PC-3 (cell line): ENCODE measurements around the gene IRAK4. TPM values are rescaled to one million over a fixed set of nuclear protein-coding genes. Genes with fewer than 3 reads are reported as not detected.

Source experiments
- ATAC-seq: fragments of 200-7000 bp; cut with Tn5 transposase; 2 replicates; pipeline ENCODE4 v1.9.1; 2020; ENCODE audit warnings: mild to moderate bottlenecking, moderate library complexity
- BruUV-seq: library from RNA; stranded (reverse); fragments of 400-500 nt; replicated peaks from 2 replicates; lab custom pipeline; 2021; lab: Mats Ljungman, UMichigan
- CTCF ChIA-PET: fragments of 300-600 bp; sonication (Branson Sonifier 250); formaldehyde crosslinking; loops from one replicate; lab custom pipeline; 2022; ENCODE audit warnings: antibody characterized with exemption; lab: Charles Lee
- POLR2A ChIA-PET: fragments of 300-600 bp; sonication (Branson Sonifier 250); formaldehyde crosslinking; loops from one replicate; lab custom pipeline; 2022; ENCODE audit warnings: antibody characterized with exemption; ENCODE audit not compliant: unreplicated experiment; lab: Charles Lee
- DNase-seq: peaks from one replicate; pipeline ENCODE4 v3.0.0-alpha.2; 2015
- H2AFZ ChIP-seq: fragments of 300-600 bp; sonication (generic); 2 replicates; pipeline ENCODE4 v1.6.0; 2016; ENCODE audit warnings: antibody characterized with exemption, low read length
- H3F3A ChIP-seq: fragments of 300-600 bp; sonication (generic); one replicate; pipeline ENCODE4 v1.6.0; 2017; ENCODE audit warnings: antibody characterized with exemption, low read length, control low read depth, mild to moderate bottlenecking; ENCODE audit not compliant: unreplicated experiment
- H3K27ac ChIP-seq: fragments of 300-600 bp; sonication (generic); 2 replicates; pipeline ENCODE4 v1.5.1; 2016; ENCODE audit warnings: mild to moderate bottlenecking, low read length
- H3K27me3 ChIP-seq: fragments of 300-600 bp; sonication (generic); 2 replicates; pipeline ENCODE4 v1.6.1; 2016; ENCODE audit warnings: low read length, mixed read lengths
- H3K36me3 ChIP-seq: fragments of 300-600 bp; sonication (generic); 2 replicates; pipeline ENCODE4 v1.6.1; 2016; ENCODE audit warnings: low read depth, mixed run types, low read length, mixed read lengths
- H3K4me1 ChIP-seq: fragments of 300-600 bp; sonication (generic); 2 replicates; pipeline ENCODE4 v1.5.1; 2016; ENCODE audit warnings: low read length; ENCODE audit not compliant: insufficient read depth
- H3K4me2 ChIP-seq: fragments of 300-600 bp; sonication (generic); 2 replicates; pipeline ENCODE4 v1.6.0; 2016; ENCODE audit warnings: low read length
- H3K4me3 ChIP-seq: fragments of 300-600 bp; sonication (generic); 2 replicates; pipeline ENCODE4 v1.5.1; 2016; ENCODE audit warnings: mild to moderate bottlenecking, low read length, mixed read lengths
- H3K79me2 ChIP-seq: fragments of 300-600 bp; sonication (generic); 2 replicates; pipeline ENCODE4 v1.6.1; 2017; ENCODE audit warnings: low read length, mixed read lengths
- H3K9ac ChIP-seq: fragments of 300-600 bp; sonication (generic); 2 replicates; pipeline ENCODE4 v1.6.0; 2016; ENCODE audit warnings: mild to moderate bottlenecking, low read length
- H3K9me2 ChIP-seq: fragments of 300-600 bp; sonication (generic); replicated peaks from 2 replicates; pipeline ENCODE4 v1.6.1; 2016; ENCODE audit warnings: mixed run types, low read length, mixed read lengths
- H3K9me3 ChIP-seq: fragments of 300-600 bp; sonication (generic); 2 replicates; pipeline ENCODE4 v1.6.1; 2016; ENCODE audit warnings: low read length, mixed read lengths
- H4K20me1 ChIP-seq: fragments of 300-600 bp; sonication (generic); 2 replicates; pipeline ENCODE4 v1.6.1; 2016; ENCODE audit warnings: low read length, mixed read lengths
- EZH2 ChIP-seq: fragments of 300-600 bp; sonication (generic); IDR thresholded peaks from one replicate; pipeline ENCODE4 v1.6.1; 2017; ENCODE audit warnings: antibody characterized with exemption, mild to moderate bottlenecking, low read length; ENCODE audit not compliant: unreplicated experiment
- EZH2phosphoT487 ChIP-seq: fragments of 300-600 bp; sonication (generic); IDR thresholded peaks from 2 replicates; pipeline ENCODE4 v1.6.1; 2018; ENCODE audit warnings: mild to moderate bottlenecking, antibody characterized with exemption, low read length, borderline replicate concordance
- intact Hi-C: fragments of 100-400 bp; cut with micrococcal nuclease; formaldehyde crosslinking; loops from 2 replicates; pipeline ENCODE4 v1.9.0; 2023
- total RNA-seq: library from RNA; depleted of rRNA; stranded (reverse); fragments of >200 nt; gene quantifications from 2 replicates; pipeline ENCODE4 v1.2.3, GENCODE V29; 2014
- TF ChIP-seq, protein P1 (sequence below): fragments of 300-600 bp; sonication (generic); conservative IDR thresholded peaks from 2 replicates; pipeline ENCODE4 v1.5.1; 2017; ENCODE audit warnings: antibody characterized with exemption, low read depth, mild to moderate bottlenecking, low read length

The IRAK4 gene
- total RNA-seq, 1 experiment from 2014 or later = 8.9 TPM

DNA sequence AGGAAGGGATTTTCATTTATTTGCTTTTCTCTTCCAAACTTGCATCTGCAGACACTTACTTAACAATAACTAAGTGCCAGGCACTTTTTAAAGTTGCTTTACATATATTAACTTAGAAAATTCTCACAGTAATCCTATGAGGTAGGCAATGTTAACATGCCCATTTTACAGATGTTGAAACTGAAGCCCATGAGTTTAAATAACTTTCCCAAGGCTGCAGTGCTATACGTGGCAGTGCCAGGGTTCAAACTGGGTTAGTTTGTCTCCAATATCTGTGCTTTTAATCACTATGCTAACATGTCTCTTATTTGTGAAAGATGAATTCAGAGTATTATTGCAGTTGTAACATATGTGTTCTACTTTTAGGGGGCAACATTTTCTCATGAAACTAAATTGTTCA is 30.1 kb upstream of the IRAK4 start:
- no peaks in the 10 kb centered on the region for H3K79me2 ChIP-seq
- TF ChIP-seq EZH2phosphoT487 (no peak), EZH2 (no peak)
- TF ChIP-seq, protein P1, sequence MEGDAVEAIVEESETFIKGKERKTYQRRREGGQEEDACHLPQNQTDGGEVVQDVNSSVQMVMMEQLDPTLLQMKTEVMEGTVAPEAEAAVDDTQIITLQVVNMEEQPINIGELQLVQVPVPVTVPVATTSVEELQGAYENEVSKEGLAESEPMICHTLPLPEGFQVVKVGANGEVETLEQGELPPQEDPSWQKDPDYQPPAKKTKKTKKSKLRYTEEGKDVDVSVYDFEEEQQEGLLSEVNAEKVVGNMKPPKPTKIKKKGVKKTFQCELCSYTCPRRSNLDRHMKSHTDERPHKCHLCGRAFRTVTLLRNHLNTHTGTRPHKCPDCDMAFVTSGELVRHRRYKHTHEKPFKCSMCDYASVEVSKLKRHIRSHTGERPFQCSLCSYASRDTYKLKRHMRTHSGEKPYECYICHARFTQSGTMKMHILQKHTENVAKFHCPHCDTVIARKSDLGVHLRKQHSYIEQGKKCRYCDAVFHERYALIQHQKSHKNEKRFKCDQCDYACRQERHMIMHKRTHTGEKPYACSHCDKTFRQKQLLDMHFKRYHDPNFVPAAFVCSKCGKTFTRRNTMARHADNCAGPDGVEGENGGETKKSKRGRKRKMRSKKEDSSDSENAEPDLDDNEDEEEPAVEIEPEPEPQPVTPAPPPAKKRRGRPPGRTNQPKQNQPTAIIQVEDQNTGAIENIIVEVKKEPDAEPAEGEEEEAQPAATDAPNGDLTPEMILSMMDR = no peak
- no peak overlapping the region for H3K4me2 ChIP-seq
- DNase-seq (no peak), ATAC-seq (no peak)
- no peaks in the 10 kb centered on the region for H3K9me3 ChIP-seq
- H2AFZ ChIP-seq = no peak overlapping the region
- H3K9me2 ChIP-seq = no peaks in the 10 kb centered on the region
- H3K9ac ChIP-seq = no peak overlapping the region
- H3K4me1 ChIP-seq = no peaks in the 10 kb centered on the region
- H3K4me3 ChIP-seq = no peak overlapping the region
- no peak overlapping the region for H3K27ac ChIP-seq
- BruUV-seq = no TSS peak
- no peaks in the 10 kb centered on the region for H3F3A ChIP-seq
- H3K36me3 ChIP-seq = peaks cover 20% of the 10 kb centered on the region
- no peaks in the 10 kb centered on the region for H3K27me3 ChIP-seq
- CTCF ChIA-PET = no interaction called here
- H4K20me1 ChIP-seq = no peaks in the 10 kb centered on the region
- POLR2A ChIA-PET = no interaction called here
- intact Hi-C loops = loop anchor here (1.0 to 10.0 kb wide), 3 partner anchors 226 to 378 kb away; no protein-coding TSS in a partner anchor

DNA sequence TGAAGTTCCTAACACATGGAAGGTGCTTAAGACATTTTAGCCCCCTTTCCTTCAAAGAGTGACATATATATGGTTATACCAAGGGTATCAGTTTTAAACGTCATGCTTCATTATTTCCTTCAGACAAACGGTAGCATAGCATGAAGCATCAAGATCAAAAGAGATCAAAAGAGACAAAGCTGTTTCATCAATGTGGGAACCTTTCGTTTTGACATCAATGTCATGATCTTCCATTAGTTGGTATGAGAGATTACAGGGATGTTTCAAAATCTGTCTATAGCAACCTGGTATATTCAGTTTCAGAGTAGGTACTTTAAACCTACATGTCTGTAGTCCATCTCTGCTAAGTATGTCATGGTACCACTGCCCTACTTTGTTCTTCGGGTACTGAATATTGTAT is 28.5 kb upstream of the IRAK4 start:
- ChIA-PET CTCF (no interaction called here), POLR2A (no interaction called here)
- Histone ChIP-seq H3F3A (no peaks in the 10 kb centered on the region), H3K4me3 (no peak overlapping the region), H3K9me2 (no peaks in the 10 kb centered on the region), H3K27ac (no peak overlapping the region), H3K27me3 (no peaks in the 10 kb centered on the region), H3K4me1 (no peaks in the 10 kb centered on the region), H3K9me3 (no peaks in the 10 kb centered on the region), H3K9ac (no peak overlapping the region), H3K36me3 (peaks cover 29% of the 10 kb centered on the region), H3K79me2 (no peaks in the 10 kb centered on the region), H2AFZ (no peak overlapping the region), H4K20me1 (no peaks in the 10 kb centered on the region), H3K4me2 (no peak overlapping the region)
- ATAC-seq (no peak), DNase-seq (no peak)
- BruUV-seq = no TSS peak
- intact Hi-C loops = no loop called here
- TF ChIP-seq EZH2phosphoT487 = no peak
- no peak for TF ChIP-seq EZH2
- TF ChIP-seq, protein P1 = no peak

GRCh38 chr12:43733687-43734086 is 25.1 kb upstream of the IRAK4 start:
- intact Hi-C loops = no loop called here
- no peak overlapping the region for H3K27ac ChIP-seq
- no peak for DNase-seq
- peaks cover 9% of the 10 kb centered on the region for H3K4me1 ChIP-seq
- H3K4me2 ChIP-seq = no peak overlapping the region
- H3K27me3 ChIP-seq = no peaks in the 10 kb centered on the region
- no peaks in the 10 kb centered on the region for H3K9me2 ChIP-seq
- no peaks in the 10 kb centered on the region for H4K20me1 ChIP-seq
- ATAC-seq = no peak
- no peak overlapping the region for H3K9ac ChIP-seq
- H3F3A ChIP-seq = no peaks in the 10 kb centered on the region
- peaks cover 35% of the 10 kb centered on the region for H3K36me3 ChIP-seq
- no peaks in the 10 kb centered on the region for H3K79me2 ChIP-seq
- CTCF ChIA-PET = no interaction called here
- H3K4me3 ChIP-seq = no peak overlapping the region
- BruUV-seq = no TSS peak
- POLR2A ChIA-PET = no interaction called here
- H3K9me3 ChIP-seq = no peaks in the 10 kb centered on the region
- no peak overlapping the region for H2AFZ ChIP-seq
- TF ChIP-seq, protein P1 = peak; percentile 47
- TF ChIP-seq EZH2phosphoT487 (no peak), EZH2 (no peak)
